Heart left ventricle (tissue), 16 donors: ENCODE data around the gene CUBN. TPM values are rescaled to one million over a fixed set of nuclear protein-coding genes. Genes with fewer than 3 reads are reported as not detected.

ENCODE experiments used
- ATAC-seq, 4 donors: fragments of 200-7000 bp; cut with Tn5 transposase; one replicate each; pipeline ENCODE4 v1.9.1; 2020 to 2022; ENCODE audit warnings: moderate library complexity in 4 of 4, mild to moderate bottlenecking in 3 of 4, moderate number of reproducible peaks in 1 of 4
- DNase-seq, 5 donors: peaks; one replicate each; pipeline ENCODE4 v3.0.0-alpha.2; 2020
- H3K27ac ChIP-seq, 12 donors: fragments of 200-600 bp; sonication (generic) in 4 of 12; one replicate each; pipeline versions ENCODE4 v1.5.0 to v1.8.0; 2016 to 2022; ENCODE audit warnings: mild to moderate bottlenecking in 2 of 12
- H3K27me3 ChIP-seq, 9 donors: fragments of 200-600 bp; sonication (generic) in 2 of 9; one replicate each; pipeline versions ENCODE4 v1.5.1 to v1.8.0; 2016 to 2022; ENCODE audit warnings: mild to moderate bottlenecking in 3 of 9
- H3K36me3 ChIP-seq, 9 donors: fragments of 200-600 bp; sonication (generic) in 2 of 9; one replicate each; pipeline versions ENCODE4 v1.5.0 to v1.8.0; 2018 to 2022; ENCODE audit warnings: mild to moderate bottlenecking in 2 of 9
- H3K4me1 ChIP-seq, 12 donors: fragments of 200-600 bp; sonication (generic) in 4 of 12; one replicate each; pipeline versions ENCODE4 v1.5.0 to v1.8.0; 2016 to 2022; ENCODE audit warnings: mild to moderate bottlenecking in 3 of 12
- H3K4me3 ChIP-seq, 12 donors: fragments of 200-600 bp; sonication (generic) in 4 of 12; one replicate each; pipeline versions ENCODE4 v1.5.0 to v1.8.0; 2017 to 2022; ENCODE audit warnings: mild to moderate bottlenecking in 9 of 12, moderate library complexity in 4 of 12
- H3K9me3 ChIP-seq, 12 donors: fragments of 200-600 bp; sonication (generic) in 4 of 12; one replicate each; pipeline versions ENCODE4 v1.5.0 to v1.8.0; 2016 to 2022; ENCODE audit warnings: mild to moderate bottlenecking in 1 of 12
- POLR2A ChIP-seq, 2 donors: fragments of 450-650 bp; IDR thresholded peaks; one replicate each; pipeline ENCODE4 v1.6.1; 2017; ENCODE audit warnings: antibody characterized with exemption in 2 of 2, mild to moderate bottlenecking in 2 of 2, moderate library complexity in 2 of 2
- WGBS, 4 donors: extraction: QIAGEN DNeasy Blood & Tissue Kit in 2 of 4; methylation state at CpG; one replicate each; pipeline versions ENCODE4 v1.1.5 to v1.1.7; 2013 to 2018; 5-methylcytosine and 5-hydroxymethylcytosine counted together
- intact Hi-C, 10 donors: fragments of 100-400 bp; cut with DNase I; formaldehyde crosslinking; loops; one replicate each; pipeline versions ENCODE4 v1.11.1 to v1.14.2; 2022
- polyA plus RNA-seq, 2 donors: library from polyadenylated mRNA; stranded (reverse); fragments of 200-250 nt; gene quantifications; one replicate each; pipeline ENCODE4 v1.2.3, GENCODE V29; 2013
- total RNA-seq, 9 donors: library from RNA; depleted of rRNA in 2 of 9; stranded (reverse); fragments of >200 nt in 2 of 9; fragmentation: NEBNext Ultra II Directional in 3 of 9; extraction: Animal tissue kit (Norgen Biotek cat#: 25700) in 3 of 9; gene quantifications; one replicate each; pipeline versions ENCODE4 v1.1.0 to v1.2.4, GENCODE V29; 2016 to 2023
- TF ChIP-seq, protein P1 (sequence below), 12 donors: fragments of 200-600 bp; sonication (generic) in 4 of 12; IDR thresholded peaks; one replicate each; pipeline versions ENCODE4 v1.5.0 to v1.8.0; 2018 to 2022; ENCODE audit warnings: antibody characterized with exemption in 12 of 12, mild to moderate bottlenecking in 5 of 12
- donor health status: ischemic (EF 13 %, LVEDD 7.1; RV severe dilation, severe dysfunction).
- donor health status: healthy with polysubstance abuse.
- donor health status: DM: no; HTN: yes; CAD: no.
- donor health status: DM: no; HTN: no; CAD: no.
- donor health status: ischemic (EF 25% LVEDD 6.9; RV normal size, moderate dysfunction).
- donor health status: ischemic (EF 25% LVEDD 5.7; RV mildly dilated, moderate dysfunction).
- donor health status: healthy.
- donor health status: DM: yes; HTN: yes; CAD: no.
- donor health status: ischemic (EF 35%, LVEDD 5.7; RV mildly dilated, moderate dysfunction).
- donor health status: nonischemic (EF 11% LVEDD 7.7; RV severe dilation, severe dysfunction).
- donor health status: DM: yes; HTN: yes; CAD: no.
- donor health status: PGD.
- donor health status: ischemic (EF 29% LVEDD 5.4; RV normal size, mild dysfunction).
- donor health status: nonischemic (EF 23%, LVEDD 6.1; RV moderate dilation, normal function).

The CUBN gene
- total and polyA plus RNA-seq, 11 donors = 0.07 to 1.5 (median 0.44) TPM

DNA sequence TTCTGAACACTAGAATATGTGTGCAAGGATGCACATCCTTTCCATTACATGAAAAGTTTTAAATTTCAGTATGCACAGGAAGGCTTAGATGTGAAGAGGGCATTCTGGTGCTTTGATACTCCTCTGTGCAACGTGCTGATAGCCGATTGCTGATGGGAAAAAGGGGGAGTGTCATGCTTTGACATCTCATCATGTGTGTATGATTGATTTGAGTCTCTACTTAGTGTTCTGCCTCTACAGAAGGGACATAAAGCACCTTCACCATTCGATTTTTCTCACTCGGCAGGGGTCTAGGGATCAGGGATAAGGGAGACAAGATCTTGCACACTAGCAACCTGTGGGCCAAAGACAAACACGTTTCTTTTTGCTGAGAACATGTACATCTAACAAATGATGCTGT, 197.7 kb downstream of the CUBN start:
- Histone ChIP-seq H3K27me3 (no peaks in the 10 kb centered on the region), H3K9me3 (no peaks in the 10 kb centered on the region), H3K27ac (no peak overlapping the region), H3K4me3 (no peak overlapping the region), H3K4me1 (peaks cover 0 to 11% (median 0%) of the 10 kb centered on the region in 12 donors), H3K36me3 (no peaks in the 10 kb centered on the region)
- intact Hi-C loops = no loop called here
- TF ChIP-seq POLR2A (IDR thresholded peaks at IDR 0.05) = no peak
- TF ChIP-seq, protein P1, sequence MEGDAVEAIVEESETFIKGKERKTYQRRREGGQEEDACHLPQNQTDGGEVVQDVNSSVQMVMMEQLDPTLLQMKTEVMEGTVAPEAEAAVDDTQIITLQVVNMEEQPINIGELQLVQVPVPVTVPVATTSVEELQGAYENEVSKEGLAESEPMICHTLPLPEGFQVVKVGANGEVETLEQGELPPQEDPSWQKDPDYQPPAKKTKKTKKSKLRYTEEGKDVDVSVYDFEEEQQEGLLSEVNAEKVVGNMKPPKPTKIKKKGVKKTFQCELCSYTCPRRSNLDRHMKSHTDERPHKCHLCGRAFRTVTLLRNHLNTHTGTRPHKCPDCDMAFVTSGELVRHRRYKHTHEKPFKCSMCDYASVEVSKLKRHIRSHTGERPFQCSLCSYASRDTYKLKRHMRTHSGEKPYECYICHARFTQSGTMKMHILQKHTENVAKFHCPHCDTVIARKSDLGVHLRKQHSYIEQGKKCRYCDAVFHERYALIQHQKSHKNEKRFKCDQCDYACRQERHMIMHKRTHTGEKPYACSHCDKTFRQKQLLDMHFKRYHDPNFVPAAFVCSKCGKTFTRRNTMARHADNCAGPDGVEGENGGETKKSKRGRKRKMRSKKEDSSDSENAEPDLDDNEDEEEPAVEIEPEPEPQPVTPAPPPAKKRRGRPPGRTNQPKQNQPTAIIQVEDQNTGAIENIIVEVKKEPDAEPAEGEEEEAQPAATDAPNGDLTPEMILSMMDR (IDR thresholded peaks at IDR 0.05) = no peak
- ATAC-seq (no peak), DNase-seq (no peak)
- WGBS, 4 donors = 80 to 89% (median 84%) methylated on average over 5 of the region's 5 CpGs

DNA sequence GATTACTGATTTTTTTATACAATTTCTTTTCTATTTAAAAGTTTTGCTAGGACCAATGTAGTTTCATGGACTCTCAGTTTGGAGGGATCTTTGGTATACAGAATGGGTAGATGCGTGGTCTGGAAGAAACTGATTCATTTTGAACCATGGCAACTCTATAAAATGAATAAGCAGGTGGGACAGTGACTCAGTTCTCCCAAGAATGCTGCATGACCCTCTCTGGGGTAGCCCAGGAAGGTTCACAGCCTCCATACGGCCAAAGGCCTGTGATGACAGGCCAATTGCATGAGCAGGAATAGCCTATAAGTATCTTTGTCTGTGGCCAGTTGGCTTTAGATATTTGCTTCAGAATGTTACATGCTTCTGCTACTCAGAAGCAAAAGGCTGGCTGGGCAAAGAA, 199.1 kb downstream of the CUBN start:
- Histone ChIP-seq H3K27ac (no peak overlapping the region), H3K36me3 (no peaks in the 10 kb centered on the region), H3K4me1 (peaks cover 0 to 11% (median 0%) of the 10 kb centered on the region in 12 donors), H3K27me3 (no peaks in the 10 kb centered on the region), H3K9me3 (no peaks in the 10 kb centered on the region), H3K4me3 (no peak overlapping the region)
- intact Hi-C loops = no loop called here
- 95 to 98% (median 96%) methylated on average over 2 of the region's 2 CpGs for WGBS, 4 donors
- no peak for TF ChIP-seq POLR2A (IDR thresholded peaks at IDR 0.05)
- TF ChIP-seq, protein P1 (IDR thresholded peaks at IDR 0.05) = no peak
- ATAC-seq (no peak), DNase-seq (no peak)

DNA sequence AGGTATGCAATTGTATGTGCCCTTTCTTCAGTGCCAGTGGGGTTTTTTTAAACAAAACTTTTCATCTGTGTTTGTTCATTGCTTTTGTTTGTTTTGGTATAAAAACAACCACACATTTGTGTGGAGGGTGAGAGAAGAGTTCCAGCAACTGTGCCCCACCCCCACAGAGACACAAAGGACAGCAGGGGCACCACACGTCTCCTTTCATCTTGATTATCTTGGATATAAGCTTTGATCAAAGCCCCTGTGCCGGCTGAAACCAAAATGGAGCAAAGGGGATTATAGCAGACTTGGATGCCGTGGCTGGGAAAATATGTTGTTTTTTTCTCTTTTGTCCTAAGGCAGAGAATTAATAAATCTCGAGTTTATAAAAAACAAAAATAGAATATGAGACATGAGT, 200.5 kb downstream of the CUBN start:
- Histone ChIP-seq H3K4me3 (no peak overlapping the region), H3K4me1 (peaks cover 0 to 3% (median 0%) of the 10 kb centered on the region in 12 donors), H3K9me3 (no peaks in the 10 kb centered on the region), H3K27ac (no peak overlapping the region), H3K36me3 (no peaks in the 10 kb centered on the region), H3K27me3 (no peaks in the 10 kb centered on the region)
- TF ChIP-seq POLR2A (IDR thresholded peaks at IDR 0.05) = no peak
- TF ChIP-seq, protein P1 (IDR thresholded peaks at IDR 0.05) = no peak
- WGBS, 4 donors = 79 to 89% (median 84%) methylated on average over 4 of the region's 4 CpGs
- ATAC-seq = no peak
- intact Hi-C loops = no loop called here
- DNase-seq = no peak

DNA sequence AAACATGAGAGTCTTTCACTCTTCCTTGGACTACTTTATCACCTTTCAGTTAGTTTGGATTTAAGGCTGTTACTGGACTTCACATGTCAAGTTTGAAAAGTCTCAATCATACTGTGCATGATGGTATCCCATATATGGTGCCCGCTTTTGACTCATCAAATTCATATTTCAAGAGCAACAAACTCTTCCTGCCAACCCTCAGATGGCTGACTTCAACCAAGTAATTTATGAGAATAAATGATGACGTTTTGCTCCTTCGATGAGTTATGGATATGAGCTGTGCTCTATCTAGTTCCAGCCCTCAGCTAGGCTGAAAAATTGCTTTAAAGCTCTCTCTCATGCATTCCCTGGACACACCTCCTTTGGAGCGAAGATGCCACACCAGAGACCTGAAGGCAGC, 202.1 kb downstream of the CUBN start:
- 73 to 98% (median 88%) methylated on average over 4 of the region's 4 CpGs for WGBS, 4 donors
- Histone ChIP-seq H3K9me3 (no peaks in the 10 kb centered on the region), H3K27ac (no peak overlapping the region), H3K27me3 (no peaks in the 10 kb centered on the region), H3K36me3 (no peaks in the 10 kb centered on the region), H3K4me3 (no peak overlapping the region), H3K4me1 (no peaks in the 10 kb centered on the region)
- DNase-seq (no peak), ATAC-seq (no peak)
- intact Hi-C loops = no loop called here
- TF ChIP-seq POLR2A (IDR thresholded peaks at IDR 0.05) = no peak
- TF ChIP-seq, protein P1 (IDR thresholded peaks at IDR 0.05) = no peak
